Body of pancreas (tissue), 4 donors: ENCODE data around the gene FRMPD2. TPM values are rescaled to one million over a fixed set of nuclear protein-coding genes. Genes with fewer than 3 reads are reported as not detected.
"Not testable (repeated sequence)": the region's sequence is repeated elsewhere in the genome, so short reads cannot be mapped to it uniquely, and the experiment has no call there.

Source experiments
- ATAC-seq: fragments of 150-250 bp; one replicate; pipeline ENCODE4 v1.9.1; 2016
- DNase-seq, 4 donors: peaks; one replicate each; pipeline ENCODE4 v3.0.0-alpha.2; 2019
- H3K27ac ChIP-seq, 4 donors: fragments of 200-600 bp; sonication (generic); 1 replicate in 3 of 4; 2 replicates in 1 of 4; pipeline versions ENCODE4 v1.5.1 to v1.6.1; 2016 to 2019; ENCODE audit warnings: mild to moderate bottlenecking in 1 of 4, mixed read lengths in 1 of 4, moderate library complexity in 1 of 4
- H3K27me3 ChIP-seq, 2 donors: fragments of 200-600 bp; sonication (generic); one replicate each; pipeline ENCODE4 v1.6.0; 2016; ENCODE audit warnings: mild to moderate bottlenecking in 1 of 2
- H3K36me3 ChIP-seq, 2 donors: fragments of 200-600 bp; sonication (generic); replicated peaks in 1 of 2; 2 replicates each; pipeline ENCODE4 v1.5.1; 2016; ENCODE audit warnings: low read depth in 2 of 2; ENCODE audit not compliant: insufficient read depth in 1 of 2
- H3K4me1 ChIP-seq: fragments of 200-600 bp; sonication (generic); one replicate; pipeline ENCODE4 v1.6.0; 2016
- H3K4me3 ChIP-seq, 2 donors: fragments of 200-600 bp; sonication (generic); 1 replicate in 1 of 2; 2 replicates in 1 of 2; pipeline ENCODE4 v1.5.1; 2016 to 2019
- H3K9me3 ChIP-seq, 3 donors: fragments of 200-600 bp; sonication (generic); 1 replicate in 2 of 3; 2 replicates in 1 of 3; pipeline ENCODE4 v1.5.1; 2016
- CTCF ChIP-seq, 7 experiments: fragments of 450-650 bp in 4 of 7; fragments of 200-600 bp in 3 of 7; sonication (generic) in 3 of 7; IDR thresholded peaks; one replicate each; pipeline ENCODE4 v1.5.1; 2016 to 2019; ENCODE audit warnings: antibody characterized with exemption in 7 of 7
- POLR2A ChIP-seq, 3 donors: fragments of 450-650 bp; IDR thresholded peaks; one replicate each; pipeline ENCODE4 v1.6.1; 2016; ENCODE audit warnings: antibody characterized with exemption in 3 of 3, mild to moderate bottlenecking in 2 of 3
- WGBS, 2 donors: methylation state at CpG; one replicate each; pipeline ENCODE4 v1.1.5; 2017; 5-methylcytosine and 5-hydroxymethylcytosine counted together
- intact Hi-C: fragments of 100-400 bp; cut with DNase I; formaldehyde crosslinking; loops from one replicate; pipeline ENCODE4 v1.15.1; 2023
- total RNA-seq, 2 donors: library from RNA; depleted of rRNA; stranded (reverse); fragments of >200 nt; gene quantifications; one replicate each; pipeline ENCODE4 v1.1.0, GENCODE V29; 2016

FRMPD2 gene
- total RNA-seq, 2 donors from 2014 or later, result not detected

DNA sequence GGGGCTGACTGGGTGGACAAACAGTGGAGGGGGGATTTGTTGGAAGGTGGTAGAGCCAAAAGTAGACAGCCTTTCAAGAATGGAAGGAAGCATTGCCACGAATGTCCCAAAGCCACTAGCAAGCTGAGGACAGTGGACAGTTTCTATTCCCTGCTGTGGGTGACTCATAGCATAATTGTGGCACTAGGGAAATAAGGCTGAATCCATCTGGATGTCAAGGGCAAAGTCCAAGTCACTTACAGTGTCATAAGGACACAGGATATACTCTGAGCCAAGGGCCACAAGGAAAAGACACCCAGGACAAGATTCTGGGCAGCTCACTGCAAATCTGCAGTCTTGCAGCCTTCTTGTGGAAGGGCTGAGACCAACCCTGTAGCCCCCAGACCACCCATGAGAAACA is 79.7 kb downstream of the FRMPD2 start:
- TF ChIP-seq CTCF (IDR thresholded peaks at IDR 0.05), result no peak
- TF ChIP-seq POLR2A (IDR thresholded peaks at IDR 0.05), result no peak
- WGBS, 2 donors, result 38 to 43% methylated on average over 1 of the region's 1 CpG
- intact Hi-C loops, result no loop called here
- no peak overlapping the region for H3K27ac ChIP-seq
- H3K9me3 ChIP-seq, result no peaks in the 10 kb centered on the region
- H3K36me3 ChIP-seq, result no peaks in the 10 kb centered on the region
- no peak for ATAC-seq
- H3K4me1 ChIP-seq, result no peaks in the 10 kb centered on the region
- DNase-seq, result peak in 1 of 4 donors; percentile 11
- no peak overlapping the region for H3K4me3 ChIP-seq
- no peaks in the 10 kb centered on the region for H3K27me3 ChIP-seq

DNA sequence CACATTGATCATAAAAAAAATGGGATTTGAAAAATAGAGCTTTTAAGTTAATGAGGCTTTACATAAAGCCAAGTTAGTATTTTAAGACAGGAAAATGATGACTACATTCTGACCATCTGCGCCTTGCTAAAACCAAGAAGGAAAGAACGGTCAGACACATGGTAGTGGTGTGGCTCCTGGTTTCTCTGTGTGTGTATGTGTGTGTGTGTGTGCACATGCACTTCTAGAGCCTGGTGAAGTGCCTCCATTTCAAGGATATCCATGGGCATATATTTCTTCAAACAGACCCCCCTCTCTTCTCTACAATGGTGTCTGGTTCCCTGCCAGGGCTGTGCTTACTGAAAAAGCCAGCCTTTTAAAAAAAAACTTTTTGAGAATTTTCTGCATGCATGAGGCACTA is 80.9 kb downstream of the FRMPD2 start:
- intact Hi-C loops, result no loop called here
- 86% methylated on average over 2 of the region's 2 CpGs for WGBS, 2 donors
- H3K4me3 ChIP-seq, result no peak overlapping the region
- TF ChIP-seq CTCF (IDR thresholded peaks at IDR 0.05) (no peak), POLR2A (IDR thresholded peaks at IDR 0.05) (no peak)
- H3K4me1 ChIP-seq, result no peaks in the 10 kb centered on the region
- DNase-seq, result no peak
- H3K9me3 ChIP-seq, result no peaks in the 10 kb centered on the region
- no peaks in the 10 kb centered on the region for H3K36me3 ChIP-seq
- H3K27me3 ChIP-seq, result no peaks in the 10 kb centered on the region
- no peak for ATAC-seq
- H3K27ac ChIP-seq, result no peak overlapping the region

- H3K27me3 ChIP-seq, result no peaks in the 10 kb centered on the region
- ATAC-seq (no peak), DNase-seq (no peak)
- intact Hi-C loops, result no loop called here
- H3K27ac ChIP-seq, result no peak overlapping the region
- WGBS, 2 donors, result 74% methylated on average over 9 of the region's 9 CpGs
- no peak overlapping the region for H3K4me3 ChIP-seq
- no peaks in the 10 kb centered on the region for H3K4me1 ChIP-seq
- H3K36me3 ChIP-seq, result no peaks in the 10 kb centered on the region
- TF ChIP-seq CTCF (IDR thresholded peaks at IDR 0.05), result no peak
- no peak for TF ChIP-seq POLR2A (IDR thresholded peaks at IDR 0.05)
- no peaks in the 10 kb centered on the region for H3K9me3 ChIP-seq
These were observed 81.5 kb downstream of the FRMPD2 start for GRCh38 chr10:48192881-48193450.

GRCh38 chr10:48187713-48188485 is 86.6 kb downstream of the FRMPD2 start:
- Histone ChIP-seq H3K9me3 (no peaks in the 10 kb centered on the region), H3K27me3 (no peaks in the 10 kb centered on the region), H3K4me3 (no peak overlapping the region), H3K36me3 (no peaks in the 10 kb centered on the region), H3K27ac (no peak overlapping the region), H3K4me1 (no peaks in the 10 kb centered on the region)
- TF ChIP-seq POLR2A (IDR thresholded peaks at IDR 0.05), result no peak
- TF ChIP-seq CTCF (IDR thresholded peaks at IDR 0.05), result no peak
- WGBS, 2 donors, result 63 to 74% methylated on average over 9 to 10 of the region's 10 CpGs
- ATAC-seq (no peak), DNase-seq (no peak)
- intact Hi-C loops, result no loop called here

DNA sequence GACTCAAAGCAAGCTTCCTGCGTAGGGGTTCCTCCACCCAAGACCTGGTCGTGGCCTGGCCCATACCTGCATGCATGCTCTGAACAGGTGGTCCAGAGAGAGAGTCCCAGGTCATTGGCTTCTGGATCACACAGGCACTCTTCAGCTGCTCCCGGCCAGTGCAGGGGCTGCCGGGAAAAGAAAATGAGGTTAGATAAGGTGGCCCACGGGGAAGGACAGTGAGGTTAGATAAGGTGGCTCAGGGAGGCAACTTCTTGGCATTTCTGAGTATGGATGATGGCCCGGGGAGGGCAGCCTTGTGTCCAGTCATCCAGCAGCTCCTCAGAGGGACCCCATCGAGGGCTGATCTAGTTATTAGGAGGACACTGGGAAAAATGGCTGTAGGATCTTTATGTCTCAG is 87.4 kb downstream of the FRMPD2 start:
- no peak overlapping the region for H3K27ac ChIP-seq
- no peak overlapping the region for H3K4me3 ChIP-seq
- intact Hi-C loops, result no loop called here
- H3K4me1 ChIP-seq, result no peaks in the 10 kb centered on the region
- no peaks in the 10 kb centered on the region for H3K27me3 ChIP-seq
- TF ChIP-seq CTCF (IDR thresholded peaks at IDR 0.05) (no peak), POLR2A (IDR thresholded peaks at IDR 0.05) (no peak)
- DNase-seq (no peak), ATAC-seq (no peak)
- WGBS, 2 donors, result 79 to 83% methylated on average over 7 of the region's 7 CpGs
- H3K36me3 ChIP-seq, result no peaks in the 10 kb centered on the region
- no peaks in the 10 kb centered on the region for H3K9me3 ChIP-seq

- intact Hi-C loops, H3K36me3 ChIP-seq, DNase-seq, ATAC-seq, H3K4me1 ChIP-seq, H3K27me3 ChIP-seq, H3K27ac ChIP-seq, H3K4me3 ChIP-seq, H3K9me3 ChIP-seq: not testable (repeated sequence)
- WGBS, 2 donors, result 90 to 94% methylated on average over 9 of the region's 9 CpGs
These were observed 88.2 kb downstream of the FRMPD2 start for GRCh38 chr10:48186264-48186804.
